Jurkat, Clone E6-1 (cell line): ENCODE data around the gene HOXA10.

Experiments
- DNase-seq: peaks from one replicate; pipeline ENCODE4 v3.0.0-alpha.2; 2011; ENCODE audit warnings: low read depth, low spot score
- H3K4me3 ChIP-seq: 2 replicates; pipeline ENCODE4 v1.5.1; 2011; ENCODE audit warnings: mild to moderate bottlenecking, low read length, control low read depth, moderate library complexity

HOXA10 gene

GRCh38 chr7:27192546-27193334 is 18.6 kb upstream of the HOXA10 start:
- DNase-seq, result no peak

DNA sequence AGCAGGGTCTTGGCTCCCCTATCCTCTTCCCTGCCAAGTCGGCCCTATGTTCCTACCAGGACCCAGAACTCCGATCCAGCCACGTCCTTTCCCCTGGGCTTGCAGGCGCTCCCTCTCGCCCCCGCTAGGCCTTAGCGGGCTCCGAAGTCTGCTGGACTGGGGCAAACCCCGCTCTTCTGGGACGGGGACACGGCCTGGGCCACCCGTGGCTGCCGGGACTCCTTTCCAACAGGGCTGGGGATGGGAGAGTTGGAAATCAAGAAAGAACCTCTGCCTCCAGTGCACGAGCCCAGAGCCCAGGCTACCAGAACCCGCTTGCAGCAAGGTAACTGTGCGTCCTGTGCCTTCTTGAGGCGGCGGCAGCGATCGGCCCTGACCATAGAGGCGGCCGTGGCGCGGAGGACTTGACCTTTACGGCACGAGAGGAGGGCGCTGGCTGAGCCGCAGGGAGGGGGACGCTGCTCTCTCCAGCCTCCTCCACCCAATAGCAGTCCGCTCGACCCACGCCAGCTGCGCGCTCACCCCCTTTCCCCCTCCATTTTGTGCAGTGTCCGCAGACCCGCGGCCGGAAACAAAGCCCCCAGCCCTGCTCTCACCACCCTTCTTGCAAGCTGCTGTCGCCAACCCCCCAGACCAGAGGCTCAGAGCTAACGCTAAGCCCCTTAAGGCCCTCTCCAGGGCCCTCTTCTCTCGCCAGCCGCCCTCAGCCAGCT is 17.9 kb upstream of the HOXA10 start:
- no peak for DNase-seq
- H3K4me3 ChIP-seq, result no peak overlapping the region

More at GRCh38 chr7:27192546-27193334, 18.6 kb upstream of the HOXA10 start:
- H3K4me3 ChIP-seq, result no peak overlapping the region

GRCh38 chr7:27191161-27191731 is 17.1 kb upstream of the HOXA10 start:
- no peak overlapping the region for H3K4me3 ChIP-seq
- no peak for DNase-seq

DNA sequence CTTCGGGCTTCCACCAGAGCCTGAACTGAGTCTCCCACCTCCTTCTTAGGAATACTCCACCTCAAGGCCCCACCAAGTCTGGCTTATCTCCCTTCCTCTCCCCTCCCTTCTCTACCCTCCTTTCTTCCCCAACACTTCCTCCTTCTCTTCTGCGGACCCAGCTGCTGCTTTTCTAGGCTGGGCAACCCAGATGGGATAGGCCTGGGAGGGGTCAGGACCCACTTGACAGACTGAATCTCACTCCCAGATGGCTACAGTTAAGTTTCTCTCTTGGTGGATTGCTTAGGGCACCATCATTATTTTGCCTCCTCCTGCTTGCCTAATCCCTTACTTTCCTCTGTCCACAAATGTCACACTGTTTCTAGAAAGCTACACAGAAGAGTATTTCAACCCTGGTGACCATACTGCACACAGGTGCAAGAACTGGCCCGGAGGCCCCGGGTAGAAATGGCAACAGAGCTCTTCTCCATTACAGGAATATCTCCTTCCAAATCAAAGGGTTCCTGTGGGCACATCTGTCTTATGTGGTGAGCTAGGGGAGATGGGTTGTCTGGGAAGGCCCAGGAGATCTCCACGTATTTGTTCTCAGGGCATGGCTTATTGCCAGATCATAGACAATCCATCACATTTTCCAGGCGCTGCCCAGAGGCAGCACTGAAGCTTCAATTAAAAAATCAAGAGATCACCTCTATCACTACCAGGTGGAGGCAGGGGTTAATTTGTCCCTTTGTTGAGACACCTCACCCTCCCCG is 16.1 kb upstream of the HOXA10 start:
- DNase-seq, result no peak
- no peak overlapping the region for H3K4me3 ChIP-seq

DNA sequence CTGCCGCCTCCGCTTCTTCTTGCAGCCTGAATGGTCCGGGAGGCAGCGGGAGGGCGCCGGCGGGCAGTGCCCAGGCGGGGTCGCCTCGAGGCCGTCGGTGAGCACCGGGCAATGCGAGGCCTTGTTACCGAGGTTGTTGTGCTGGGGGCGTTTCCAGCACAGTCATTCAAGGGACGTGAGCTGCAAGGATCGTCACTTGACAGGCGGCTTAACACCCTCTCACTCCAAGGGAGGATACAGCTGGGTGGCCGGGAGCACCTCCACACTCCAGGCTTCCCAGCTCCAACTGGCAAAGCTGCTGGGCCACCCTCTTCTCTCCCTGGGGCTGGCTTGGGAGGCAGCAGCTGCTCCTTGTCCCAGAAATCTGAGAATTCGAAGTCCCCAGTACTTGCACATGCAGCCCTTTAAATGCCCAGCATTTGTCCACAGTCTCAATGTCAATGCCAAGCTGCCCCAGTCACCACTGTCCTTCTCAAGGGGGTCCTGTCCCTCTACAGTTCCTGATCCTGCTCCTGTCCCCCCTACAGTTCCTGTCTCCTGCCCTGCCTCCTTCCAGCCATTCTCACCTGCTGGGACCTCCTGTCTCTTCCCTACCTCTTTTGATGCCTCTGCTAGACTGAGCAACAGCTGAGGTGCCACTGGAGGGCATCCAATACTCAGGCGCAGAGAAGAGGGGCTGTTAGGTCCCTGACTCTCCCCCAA is 15.3 kb upstream of the HOXA10 start:
- H3K4me3 ChIP-seq, result no peak overlapping the region
- DNase-seq, result no peak

DNA sequence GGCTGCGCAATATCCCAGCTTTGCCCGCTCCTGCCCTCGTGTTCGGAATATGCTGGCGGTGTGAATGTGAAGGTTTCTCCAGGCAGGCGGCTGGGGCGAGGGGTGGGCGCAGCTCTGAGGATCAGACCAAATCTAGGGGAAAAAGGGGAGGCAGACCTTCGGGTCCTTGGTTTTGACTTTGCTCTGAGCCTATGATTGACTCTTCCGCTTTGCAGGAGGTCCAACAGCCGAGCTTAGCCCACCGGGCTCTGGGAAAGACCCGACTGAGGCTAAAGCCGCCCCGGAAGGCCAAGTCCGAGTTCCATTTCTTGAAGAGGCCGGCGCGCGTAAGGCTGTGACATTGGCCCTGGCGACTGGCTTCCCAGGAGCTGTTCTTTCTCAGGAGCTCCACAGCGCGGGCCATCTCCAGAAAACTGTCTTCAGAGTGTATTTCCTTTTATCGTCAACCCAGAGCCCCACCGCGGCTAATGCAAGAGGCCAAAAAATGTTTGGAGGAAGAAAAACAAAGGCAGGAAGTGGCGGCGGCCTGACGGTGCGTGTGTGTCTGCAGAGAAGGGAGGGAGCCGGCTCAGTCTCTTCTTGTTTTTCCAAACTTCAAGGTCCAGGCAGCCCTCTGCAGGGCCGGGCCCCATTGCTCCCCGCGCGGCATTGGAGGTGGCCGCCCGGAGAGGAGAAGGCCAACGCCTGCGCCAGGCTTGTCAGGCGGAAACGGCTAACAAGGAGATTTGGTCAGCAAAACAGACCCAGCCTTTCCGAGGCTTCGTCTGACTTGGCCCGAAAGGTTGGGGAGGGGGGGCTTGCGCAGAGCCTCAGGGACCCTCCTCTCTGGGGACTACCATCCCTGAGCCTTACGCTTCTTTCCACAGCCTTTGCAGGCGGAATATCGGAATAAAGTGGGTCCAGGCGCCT is 14.5 kb upstream of the HOXA10 start:
- H3K4me3 ChIP-seq, result no peak overlapping the region
- no peak for DNase-seq

GRCh38 chr7:27187475-27188385 is 13.6 kb upstream of the HOXA10 start:
- no peak for DNase-seq

DNA sequence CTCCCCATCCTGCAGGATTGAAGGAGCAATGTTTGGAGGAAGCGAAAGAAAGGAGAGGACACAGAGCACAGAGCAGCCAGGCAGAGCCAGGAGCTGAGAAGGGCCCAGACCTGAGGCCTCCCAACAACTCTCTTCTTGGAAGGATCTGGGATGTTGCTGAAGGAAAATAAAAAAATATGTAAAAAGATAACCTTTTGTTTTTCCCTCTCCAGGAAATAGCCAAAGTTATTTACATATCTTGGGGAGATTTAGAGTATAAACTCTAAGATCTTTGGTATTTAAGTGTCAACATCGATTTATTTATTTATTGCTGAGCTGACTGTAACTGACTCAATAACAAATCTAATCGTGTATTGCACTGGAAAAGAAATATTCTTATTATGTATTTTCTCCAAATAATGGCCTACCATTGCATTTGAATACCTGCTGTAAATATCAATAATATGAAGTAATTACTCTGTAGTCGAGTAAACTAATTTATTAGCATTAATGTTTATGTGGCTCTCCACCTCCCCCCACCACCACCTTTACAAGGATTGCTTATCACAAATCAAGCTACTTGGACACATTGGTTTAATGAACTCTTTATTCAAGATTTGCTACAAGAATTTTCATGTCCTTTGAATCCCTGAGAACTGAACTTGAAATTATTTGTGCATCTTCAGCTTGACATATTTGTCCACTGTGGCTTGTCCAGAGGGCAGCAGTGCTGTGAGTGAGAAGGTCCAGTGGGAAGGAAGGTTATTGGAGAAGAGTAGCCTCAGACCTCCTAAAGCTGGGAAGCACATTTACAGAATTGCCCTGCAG is 12.8 kb upstream of the HOXA10 start:
- H3K4me3 ChIP-seq, result no peak overlapping the region
- no peak for DNase-seq

More at GRCh38 chr7:27187475-27188385, 13.6 kb upstream of the HOXA10 start:
- no peak overlapping the region; the same call in 1 of the 2 replicates for H3K4me3 ChIP-seq

GRCh38 chr7:27185854-27186667 is 11.9 kb upstream of the HOXA10 start:
- DNase-seq, result no peak
- H3K4me3 ChIP-seq, result no peak overlapping the region

DNA sequence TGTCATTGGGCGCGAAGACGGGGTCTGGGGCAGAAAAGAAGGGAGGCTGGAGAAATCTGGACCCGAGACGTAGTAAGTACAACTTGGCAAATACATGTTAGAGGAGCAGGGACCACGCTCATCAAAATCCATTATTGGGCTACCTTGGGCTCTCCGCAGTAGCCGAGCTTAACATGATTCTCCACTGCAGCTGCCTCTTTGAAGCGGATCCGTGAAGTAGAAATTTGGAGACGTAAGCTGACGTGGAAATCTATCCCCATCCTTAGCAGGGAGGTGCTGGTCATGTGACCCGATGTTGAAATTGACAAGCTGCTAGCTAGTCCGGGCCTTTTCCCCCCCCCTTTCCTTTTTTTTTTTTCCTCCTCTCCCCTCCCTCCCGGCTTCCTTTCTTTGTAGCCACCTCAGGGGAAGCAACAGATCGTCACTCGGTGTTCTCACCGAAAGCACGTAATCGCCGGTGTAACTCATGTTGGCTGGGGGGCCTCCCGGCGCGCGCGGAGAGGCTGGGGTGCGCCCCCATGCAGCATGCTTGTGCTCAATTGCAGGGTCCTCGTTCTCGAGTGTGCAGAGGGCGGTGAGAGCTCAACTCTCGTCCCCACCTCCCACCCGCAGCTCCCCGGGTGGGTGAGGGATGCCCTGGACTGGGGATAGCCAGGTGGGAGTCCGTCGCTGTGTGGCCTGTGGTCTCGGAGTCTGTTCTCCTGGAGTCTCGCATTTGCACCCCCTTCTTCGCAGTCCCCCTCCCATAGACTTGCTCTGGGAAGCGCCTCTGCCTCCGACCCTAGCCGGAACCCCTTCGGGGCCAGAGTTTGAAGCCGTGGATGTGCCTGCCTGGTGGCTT is 11.1 kb upstream of the HOXA10 start, which contains the start of gene HOXA11:
TSS of gene HOXA11 (minus strand) at position 220 of the 841 bp plus-strand sequence. CDS start at position 132, 88 bp downstream.
- DNase-seq, result no peak
- peak within 1 kb of the TSS; percentile 22 for H3K4me3 ChIP-seq

DNA sequence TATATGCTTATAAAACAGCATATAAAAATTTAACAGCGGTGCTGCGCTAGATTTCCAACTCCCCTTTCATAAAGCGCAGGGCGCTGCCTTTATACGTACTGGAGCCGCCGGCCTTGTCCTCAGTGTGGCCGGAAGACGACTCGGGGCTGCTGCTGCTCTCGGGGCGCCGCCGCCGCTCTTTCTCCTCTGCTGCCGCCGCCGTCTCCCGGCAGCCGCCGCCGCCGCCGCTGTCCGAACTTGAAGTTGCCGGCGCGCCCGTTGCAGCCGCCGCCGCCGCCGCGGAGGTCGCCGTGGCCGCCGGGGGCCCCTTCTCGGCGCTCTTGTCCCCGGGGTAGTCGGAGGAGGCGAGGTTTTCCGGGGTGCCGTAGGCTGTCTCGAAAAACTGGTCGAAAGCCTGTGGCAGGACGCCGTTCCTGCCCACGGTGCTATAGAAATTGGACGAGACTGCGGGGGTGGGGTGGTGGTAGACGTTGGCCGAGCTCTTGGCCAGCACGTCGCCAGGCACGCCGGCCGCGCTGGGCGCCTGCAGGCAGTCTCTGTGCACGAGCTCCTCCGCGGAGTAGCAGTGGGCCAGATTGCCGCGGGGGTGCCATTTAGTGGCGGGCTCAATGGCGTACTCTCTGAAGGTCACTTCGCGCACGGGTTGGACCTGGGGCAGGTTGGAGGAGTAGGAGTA is 10.4 kb upstream of the HOXA10 start:
- DNase-seq, result no peak
- H3K4me3 ChIP-seq, result peak overlapping the region; percentile 22

DNA sequence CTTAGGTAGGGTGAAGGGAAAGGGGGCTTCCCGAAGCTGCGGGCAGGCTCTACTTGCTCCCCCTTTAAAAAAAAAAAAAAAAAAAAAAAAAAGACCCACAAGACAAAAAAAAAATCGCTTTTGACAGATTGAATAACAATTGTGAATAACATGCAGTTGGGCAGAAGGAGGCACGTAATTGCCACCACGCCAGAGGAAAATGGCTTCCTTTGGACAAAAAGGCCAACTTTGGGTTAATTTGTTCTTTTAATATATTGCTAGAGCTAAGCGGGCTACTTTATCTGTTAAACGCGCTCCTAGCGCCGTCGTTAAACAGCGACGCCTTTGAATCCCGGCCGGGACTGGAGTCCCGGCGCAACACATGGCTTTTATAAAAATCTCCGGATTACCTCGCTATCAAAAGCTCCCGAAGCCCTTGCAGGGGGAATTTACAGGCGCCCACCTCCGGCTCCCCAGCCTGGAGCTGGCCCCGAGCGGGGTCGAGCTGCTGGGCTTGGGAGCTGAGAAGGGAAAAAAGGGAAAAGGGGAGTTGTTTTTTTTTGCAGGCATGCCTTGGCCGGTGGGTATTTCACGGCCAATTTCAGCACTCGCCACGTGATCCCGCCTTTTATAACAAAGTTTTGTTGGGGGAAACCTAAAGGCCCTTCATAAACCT is 9.7 kb upstream of the HOXA10 start:
- H3K4me3 ChIP-seq, result peak overlapping the region; percentile 20
- no peak for DNase-seq

- H3K4me3 ChIP-seq, result no peak overlapping the region
- DNase-seq, result no peak
Measured at GRCh38 chr7:27182861-27183681, 9.0 kb upstream of the HOXA10 start.
